ENCODE results near the gene DHX38.

DHX38 gene

DNA sequence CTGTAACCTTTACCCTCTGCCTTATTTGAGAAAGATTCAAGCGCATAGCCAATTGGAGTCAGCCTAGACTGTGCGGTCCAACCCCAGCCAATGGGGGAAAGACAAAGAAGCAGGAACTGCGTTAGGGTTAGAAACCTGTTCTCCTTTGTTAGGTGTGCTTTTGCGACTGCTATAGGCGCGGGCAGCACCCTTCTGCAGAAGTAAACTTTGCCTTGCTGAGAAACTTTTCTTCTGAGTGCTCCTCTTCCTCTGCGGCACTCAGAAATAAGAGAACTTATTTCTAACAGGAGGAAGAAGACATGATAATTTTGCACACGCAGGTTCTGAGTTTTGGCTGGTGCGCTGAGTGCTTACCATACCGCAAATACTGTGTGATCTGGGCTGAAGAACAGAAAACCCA is 9.2 kb upstream of the DHX38 start:
- DNase-seq, result no peak

DNA sequence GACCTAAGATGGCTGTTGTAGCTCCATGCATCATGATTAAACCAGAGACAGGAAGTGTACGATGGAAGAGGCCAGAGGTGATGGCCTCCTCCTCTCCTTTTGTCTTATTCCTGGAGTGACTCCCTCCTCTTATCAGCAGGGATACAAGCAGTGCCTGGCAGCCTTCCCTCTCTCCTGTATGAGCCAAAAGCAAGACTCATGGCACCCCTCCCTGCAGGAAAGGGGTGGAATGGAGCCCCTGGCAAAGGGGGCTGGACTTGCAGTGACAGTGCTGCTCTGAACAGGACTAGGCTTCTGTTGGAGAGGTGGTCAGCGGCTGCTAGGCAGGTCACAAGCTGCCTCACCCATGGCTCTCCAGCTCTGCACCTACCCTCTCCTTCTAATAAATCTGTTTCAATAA is 8.6 kb upstream of the DHX38 start:
- no peak for DNase-seq

DNA sequence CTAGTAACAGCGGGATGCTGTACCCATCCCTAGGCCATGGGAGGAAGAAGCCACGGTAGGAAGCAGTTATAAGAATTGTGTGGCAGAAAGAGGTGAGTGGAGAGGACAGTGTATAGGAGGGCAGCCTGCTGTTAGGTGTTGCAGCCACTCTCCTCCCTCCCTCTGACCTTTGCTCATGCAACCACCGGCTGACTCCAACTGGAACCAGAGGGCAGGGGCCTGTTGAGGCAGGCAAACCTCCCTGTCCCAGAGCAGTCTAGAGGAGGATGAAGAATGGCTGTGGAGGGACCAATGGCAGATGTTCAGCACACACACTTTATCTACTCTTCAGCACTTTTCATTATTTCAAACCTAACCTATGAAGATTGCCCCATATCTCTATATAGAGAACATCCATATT is 2.4 kb upstream of the DHX38 start:
- DNase-seq, result no peak

DNA sequence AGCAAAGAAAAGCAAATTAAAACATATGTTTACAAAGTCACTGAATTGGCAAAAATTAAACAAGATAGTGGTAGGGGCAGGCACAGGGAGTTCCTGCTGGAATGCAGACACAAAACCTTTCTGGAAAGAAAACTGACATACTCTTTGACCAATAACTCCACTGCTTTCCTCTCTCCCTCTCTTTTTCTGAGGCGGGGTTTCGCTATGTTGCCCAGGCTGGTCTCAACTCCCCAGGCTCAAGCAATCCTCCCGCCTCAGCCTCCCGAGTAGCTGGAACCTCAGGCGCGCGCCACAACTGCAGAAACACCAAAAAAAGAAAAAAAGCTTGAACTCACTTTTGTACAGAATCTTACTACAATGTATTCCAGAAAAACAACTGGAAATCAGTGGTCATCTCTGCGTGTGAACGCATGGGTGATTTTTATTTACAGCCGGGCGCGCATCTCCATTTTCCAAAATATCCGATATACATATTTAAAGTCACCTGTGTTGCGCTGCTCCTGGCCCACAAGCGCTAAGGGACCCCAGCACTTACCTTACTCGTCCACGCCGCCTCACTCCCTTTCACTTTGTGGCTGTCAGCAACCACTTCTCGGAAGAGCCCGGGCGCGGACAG is 707 bp upstream of the DHX38 start:
- DNase-seq, result no peak

DNA sequence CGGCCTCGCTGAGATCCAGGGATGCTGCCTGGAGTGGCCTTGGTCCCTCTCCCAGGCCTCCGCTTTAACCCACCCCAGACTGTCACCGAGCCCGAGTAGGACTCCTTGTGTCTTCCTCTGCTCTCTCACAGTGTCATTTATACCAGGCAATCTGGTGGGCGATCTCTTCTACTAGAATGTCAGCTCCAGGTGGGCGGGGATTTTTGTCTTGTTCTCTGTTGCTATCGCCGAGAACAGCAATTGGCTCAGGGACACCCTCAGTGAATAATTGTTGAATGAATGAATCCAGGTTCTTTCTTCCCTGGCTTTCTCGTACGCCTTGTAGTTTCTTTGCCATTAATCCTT is 591 bp downstream of the DHX38 start:
- DNase-seq, result no peak

DNA sequence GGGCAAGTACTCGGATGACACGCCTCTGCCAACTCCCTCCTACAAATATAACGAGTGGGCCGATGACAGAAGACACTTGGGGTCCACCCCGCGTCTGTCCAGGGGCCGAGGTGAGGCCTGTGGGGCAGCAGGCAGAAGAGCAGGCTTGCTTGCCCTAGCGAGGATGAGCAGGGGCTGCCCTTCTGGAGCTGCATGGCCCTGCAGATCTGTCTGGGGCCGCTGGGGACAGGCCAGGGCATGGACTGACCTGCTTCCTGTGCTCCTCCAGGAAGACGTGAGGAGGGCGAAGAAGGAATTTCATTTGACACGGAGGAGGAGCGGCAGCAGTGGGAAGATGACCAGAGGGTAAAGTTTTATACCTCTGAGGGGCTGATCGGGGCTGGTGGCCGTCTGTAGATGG is 5.3 kb downstream of the DHX38 start:
- no peak for DNase-seq

DNA sequence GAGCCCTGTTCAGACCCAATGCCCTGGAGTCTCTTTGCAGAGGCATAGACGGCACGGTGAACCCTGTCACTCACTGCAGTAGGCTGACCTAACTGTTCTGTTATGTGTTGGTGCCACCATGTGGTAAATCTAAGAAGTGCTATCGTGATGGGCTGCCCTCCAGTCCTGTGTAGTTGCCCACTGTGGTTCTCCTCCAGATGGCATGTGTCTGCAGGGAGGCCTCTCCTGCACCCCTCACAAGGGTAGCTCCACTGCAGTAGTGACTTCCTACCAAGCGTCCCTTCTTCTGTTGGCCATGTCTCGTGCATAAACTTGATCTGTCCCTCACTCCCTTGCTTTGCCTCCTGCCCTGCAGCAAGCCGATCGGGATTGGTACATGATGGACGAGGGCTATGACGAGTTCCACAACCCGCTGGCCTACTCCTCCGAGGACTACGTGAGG is 5.8 kb downstream of the DHX38 start:
- peak; percentile 47 for DNase-seq

DNA sequence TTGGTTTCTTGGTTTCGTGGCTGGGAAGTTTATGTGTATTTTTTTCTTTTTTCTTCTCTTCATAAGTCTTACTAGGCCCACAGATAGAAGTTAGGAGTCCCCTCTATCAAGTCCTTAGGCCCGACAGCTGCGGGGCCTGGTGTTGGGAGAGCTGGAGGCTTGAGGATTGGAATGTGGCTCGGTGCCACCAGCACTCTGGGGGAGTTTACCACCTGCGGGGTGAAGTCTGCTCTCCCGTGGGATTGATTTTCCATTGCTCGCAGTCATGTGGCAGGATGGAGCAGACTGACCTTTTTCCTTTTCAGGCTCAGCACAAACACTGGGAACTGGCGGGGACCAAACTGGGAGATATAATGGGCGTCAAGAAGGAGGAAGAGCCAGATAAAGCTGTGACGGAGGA is 7.5 kb downstream of the DHX38 start:
- no peak for DNase-seq

DNA sequence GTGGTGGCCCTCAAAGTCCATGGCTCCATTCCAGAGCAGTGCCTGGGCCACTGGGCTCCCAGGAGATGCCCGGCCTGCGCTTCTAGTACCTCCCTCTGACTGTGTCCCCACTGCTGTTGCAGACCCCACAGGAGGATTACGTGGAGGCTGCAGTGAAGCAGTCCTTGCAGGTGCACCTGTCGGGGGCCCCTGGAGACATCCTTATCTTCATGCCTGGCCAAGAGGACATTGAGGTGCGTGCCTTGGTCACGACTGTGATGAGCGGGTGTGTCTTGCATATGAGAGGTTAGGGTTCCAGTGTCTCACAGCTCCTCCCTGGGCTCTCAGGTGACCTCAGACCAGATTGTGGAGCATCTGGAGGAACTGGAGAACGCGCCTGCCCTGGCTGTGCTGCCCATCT is 11.3 kb downstream of the DHX38 start:
- DNase-seq, result no peak

DNA sequence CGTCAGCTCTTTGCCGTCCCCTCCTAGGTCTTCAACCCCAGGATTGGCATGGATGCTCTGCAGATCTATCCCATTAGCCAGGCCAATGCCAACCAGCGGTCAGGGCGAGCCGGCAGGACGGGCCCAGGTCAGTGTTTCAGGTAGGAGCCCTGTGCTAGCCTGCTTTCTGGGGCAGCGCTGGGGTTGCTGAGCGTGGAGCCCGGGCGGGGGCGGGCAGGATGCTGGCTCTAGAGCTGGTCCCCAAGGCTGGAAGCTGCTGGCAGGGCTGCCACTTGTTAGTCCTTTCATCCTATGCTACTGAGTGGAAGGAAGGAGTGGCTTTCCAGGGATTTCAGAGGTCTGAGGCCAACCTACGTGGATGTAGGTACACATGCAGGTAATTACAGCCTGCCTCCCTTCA is 12.3 kb downstream of the DHX38 start:
- no peak for DNase-seq

DNA sequence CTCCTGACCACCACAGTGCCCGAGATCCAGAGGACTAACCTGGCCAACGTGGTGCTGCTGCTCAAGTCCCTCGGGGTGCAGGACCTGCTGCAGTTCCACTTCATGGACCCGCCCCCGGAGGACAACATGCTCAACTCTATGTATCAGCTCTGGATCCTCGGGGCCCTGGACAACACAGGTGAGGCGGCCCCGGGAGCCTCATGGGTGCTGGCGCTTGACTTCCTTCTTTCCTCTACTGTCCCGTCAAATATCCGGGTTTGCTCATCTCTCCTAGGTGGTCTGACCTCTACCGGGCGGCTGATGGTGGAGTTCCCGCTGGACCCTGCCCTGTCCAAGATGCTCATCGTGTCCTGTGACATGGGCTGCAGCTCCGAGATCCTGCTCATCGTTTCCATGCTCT is 13.7 kb downstream of the DHX38 start:
- DNase-seq, result no peak

DNA sequence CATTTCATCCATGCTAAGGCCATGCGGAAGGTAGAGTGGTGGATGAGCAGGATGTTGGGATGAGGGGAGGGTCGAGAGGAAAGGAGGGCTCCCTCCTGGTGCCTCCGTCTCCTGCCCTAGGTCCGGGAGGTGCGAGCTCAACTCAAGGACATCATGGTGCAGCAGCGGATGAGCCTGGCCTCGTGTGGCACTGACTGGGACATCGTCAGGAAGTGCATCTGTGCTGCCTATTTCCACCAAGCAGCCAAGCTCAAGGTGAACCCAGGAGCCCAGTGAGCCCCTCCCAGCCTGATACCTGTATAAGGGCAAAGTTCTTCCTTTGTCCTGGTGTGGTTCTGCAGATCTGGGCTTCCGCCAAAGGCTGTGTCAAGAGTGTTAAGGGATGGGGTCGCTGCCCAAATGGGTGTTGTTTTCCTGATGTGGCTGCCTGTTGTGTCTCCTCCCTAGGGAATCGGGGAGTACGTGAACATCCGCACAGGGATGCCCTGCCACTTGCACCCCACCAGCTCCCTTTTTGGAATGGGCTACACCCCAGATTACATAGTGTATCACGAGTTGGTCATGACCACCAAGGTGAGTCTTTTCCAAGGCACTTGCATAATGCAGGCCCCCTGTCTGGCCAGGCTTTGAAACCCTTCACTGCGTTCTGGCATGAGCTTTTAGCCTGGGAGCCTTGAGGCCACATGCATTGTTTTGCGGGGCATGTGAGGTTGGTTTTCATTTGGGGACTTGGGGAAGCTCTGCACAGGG is 14.9 kb downstream of the DHX38 start:
- DNase-seq, result no peak

DNA sequence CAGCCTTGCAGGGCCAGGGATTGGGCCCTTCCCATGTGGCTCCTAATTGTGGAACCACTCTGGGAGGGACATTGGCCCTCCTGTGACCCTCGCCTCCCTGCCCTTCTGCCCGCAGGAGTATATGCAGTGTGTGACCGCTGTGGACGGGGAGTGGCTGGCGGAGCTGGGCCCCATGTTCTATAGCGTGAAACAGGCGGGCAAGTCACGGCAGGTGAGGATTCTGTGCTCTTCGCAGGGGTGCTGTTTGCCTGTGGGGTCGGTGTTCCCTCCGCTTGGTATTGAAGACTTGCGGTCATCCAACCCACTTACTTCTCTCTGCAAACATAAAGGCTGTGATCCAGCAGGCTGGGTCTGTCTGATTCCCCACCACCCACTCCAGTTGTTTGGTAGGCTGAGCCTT is 15.7 kb downstream of the DHX38 start:
- DNase-seq, result no peak

DNA sequence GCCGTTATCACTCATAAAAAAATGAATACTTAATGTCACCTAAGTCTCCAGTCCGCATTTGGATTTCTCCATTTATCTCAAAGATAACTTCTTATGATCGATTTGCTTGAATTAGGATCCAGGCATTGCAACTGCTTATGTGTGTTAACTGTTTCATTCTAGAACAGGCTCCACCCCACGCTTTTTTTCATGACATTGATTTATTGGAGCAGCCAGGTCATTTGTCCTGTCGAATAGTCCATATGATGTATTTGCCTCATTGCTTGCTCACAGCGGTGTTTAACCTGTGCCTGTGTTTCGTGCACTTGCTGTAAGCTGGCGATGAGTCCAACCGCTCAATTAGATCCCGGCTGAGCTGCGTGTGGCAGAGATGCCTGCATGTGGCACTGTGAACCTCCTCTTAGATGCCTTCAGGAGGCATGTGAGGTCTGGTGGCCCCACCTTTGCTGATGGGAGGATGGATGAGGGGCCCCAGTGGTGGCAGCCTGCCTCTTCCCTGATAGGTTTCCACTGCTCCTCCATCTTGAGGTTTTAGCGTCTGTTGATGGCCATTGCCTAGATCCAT is 16.4 kb downstream of the DHX38 start:
- no peak for DNase-seq

DNA sequence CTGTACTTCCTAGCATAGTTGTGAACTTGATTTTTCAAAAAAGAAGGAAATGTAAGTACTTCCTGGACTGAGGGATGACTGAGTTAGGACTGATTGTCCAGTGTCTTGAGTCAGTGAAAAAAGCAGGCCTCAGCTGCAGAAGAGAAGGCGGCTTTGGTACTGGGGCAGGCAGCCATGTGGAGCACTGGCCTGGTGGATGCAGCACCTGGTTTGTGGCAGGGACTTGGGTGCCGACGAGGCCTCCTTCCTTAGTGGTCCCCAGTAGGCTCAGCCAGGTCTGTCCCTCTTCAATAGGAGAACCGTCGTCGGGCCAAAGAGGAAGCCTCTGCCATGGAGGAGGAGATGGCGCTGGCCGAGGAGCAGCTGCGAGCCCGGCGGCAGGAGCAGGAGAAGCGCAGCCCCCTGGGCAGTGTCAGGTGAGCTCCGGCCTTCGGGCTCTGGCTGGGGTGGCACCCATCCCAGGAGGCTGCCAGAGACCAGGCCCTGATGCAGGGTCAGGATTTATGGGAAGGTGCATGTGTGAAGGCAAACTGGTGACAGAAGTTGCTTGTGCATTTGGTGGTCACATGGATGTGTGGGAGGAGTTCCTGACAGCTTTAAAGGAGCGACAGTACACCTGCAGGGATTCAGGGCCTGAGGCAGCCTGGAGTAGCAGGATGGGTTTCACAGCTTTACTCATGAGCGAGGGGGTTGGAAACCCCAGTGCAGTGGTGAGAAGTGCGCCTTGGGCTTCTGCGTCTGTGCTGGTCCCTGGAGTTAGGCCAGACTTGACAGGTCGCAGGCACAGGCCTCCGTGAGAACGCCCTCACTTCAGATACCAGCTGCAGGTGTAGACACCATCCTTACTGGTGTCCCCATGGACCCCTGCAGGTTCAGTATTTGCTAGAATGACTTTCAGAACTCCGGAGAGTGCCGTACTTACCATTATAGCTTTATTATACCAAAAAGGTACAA is 17.3 kb downstream of the DHX38 start:
- DNase-seq, result no peak

DNA sequence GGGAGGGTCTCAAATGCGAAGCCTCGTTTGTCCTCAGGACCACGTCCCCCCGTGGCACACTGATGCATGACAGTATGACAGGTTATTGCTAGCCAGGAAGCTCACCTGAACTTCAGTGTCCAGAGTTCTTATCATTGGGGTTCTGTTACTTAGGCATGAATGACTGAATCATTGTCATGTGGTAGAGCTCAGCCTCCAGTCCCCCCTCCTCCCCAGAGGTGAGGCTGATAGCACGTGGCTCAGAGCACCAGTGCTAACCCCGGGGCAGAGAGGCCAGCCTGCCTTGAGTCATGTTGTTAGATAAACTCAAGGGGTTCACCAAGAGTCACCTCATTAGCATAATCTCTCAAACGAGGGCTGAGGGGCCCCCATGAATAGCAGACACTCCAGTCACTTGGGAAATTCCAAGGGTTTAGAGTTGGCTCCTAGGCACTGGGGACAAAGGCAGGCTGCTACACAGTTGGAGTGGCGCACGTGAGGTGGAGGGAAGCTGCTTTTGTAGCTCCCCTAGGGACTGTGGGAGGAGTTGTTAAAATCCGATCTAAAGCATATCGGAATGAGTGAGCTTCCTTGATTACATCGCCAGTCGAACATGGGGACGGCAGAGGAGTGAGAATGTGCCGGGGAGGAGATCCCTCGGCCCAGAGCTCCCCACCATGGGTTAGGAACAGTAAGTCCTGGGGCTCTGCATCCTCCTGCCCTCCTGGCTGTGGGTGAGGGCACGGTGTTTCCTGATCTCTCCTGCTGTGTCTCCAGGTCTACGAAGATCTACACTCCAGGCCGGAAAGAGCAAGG is 18.2 kb downstream of the DHX38 start:
- DNase-seq, result no peak

DNA sequence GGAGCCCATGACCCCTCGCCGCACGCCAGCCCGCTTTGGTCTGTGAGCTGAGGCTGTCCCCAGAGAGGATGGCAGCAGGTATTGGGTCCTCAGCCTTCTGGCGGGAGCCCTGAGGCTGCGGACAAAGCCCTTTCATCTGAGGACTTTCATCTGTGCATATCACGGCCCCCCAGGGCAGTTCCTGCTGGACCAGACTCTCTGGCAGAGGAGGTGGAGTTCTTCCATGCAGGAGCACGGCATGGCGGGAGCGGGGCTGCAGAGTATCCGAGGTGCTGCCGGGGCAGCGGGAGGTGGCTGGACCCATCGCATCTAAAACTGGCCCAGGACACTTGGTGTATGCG is 18.8 kb downstream of the DHX38 start:
- no peak for DNase-seq

DNA sequence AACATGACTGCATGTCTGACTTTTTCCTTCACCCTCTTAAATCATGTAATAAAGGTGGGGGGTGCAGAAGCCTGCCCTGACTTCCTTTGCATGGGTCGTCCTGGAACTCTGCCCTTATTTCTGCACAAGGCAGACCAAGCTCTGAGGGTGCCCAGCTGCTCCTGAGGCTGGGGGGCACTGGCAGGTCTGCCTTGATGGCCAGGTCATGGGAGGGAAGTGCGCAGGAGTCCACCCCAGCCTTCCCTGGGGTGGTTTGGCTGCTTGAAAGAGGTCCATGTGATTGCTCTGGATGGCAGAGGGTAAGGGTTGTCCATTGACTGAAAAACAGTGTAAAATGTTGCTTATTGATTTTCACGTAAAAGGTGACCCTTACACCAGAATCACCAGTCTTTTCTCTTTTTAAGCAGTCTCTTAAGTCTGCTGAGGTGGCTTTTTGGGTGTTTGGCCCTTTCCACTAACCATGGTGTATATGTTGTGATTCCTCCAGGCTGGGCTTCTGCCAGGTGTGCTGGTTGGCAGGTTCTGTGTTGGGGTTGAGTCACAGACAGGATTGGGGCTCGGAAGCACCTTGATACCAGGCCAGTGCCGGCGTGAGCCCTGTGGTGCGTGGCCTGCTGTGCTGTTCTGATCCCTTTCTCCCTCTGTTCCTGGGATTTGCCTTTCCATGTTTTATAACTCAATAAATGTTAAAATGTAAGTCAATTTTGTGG is 19.4 kb downstream of the DHX38 start:
- no peak for DNase-seq

DNA sequence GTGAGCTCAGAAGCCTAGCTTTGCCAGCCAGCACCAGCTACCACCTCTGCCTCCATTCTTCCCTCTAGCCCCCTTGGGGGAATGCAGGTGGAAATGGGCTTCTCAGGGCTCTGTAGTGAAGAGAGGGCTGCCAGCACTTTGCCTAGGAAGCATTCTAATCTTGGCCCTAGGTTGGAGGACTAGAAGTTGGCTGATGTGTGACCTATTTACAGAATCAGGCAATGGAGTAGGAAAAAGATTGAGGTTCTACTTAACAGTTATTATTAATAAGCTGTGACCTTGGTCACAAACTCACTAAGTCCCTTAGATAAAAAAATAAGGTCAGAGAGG is 19.9 kb downstream of the DHX38 start:
- no peak for DNase-seq

DNA sequence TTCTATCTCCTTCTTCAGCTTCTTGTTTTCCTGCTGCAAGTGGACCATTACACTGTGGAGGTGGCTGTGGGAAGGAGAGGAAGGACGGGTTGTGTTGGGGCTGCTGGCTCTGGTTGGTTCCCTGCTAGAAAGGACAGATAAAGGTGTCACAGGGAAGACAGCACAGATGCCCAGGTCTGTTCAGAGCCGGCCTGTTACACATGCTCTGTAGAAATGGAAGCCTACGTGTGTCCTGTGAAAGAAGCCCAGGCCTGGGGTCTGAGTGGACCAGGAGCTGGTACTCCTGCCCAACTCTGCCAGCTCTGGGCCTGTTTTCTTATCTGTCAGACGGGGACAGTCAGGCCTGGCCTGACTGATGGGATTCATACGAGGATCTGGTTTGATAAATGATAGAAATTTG is 26.4 kb downstream of the DHX38 start:
- DNase-seq, result no peak

DNA sequence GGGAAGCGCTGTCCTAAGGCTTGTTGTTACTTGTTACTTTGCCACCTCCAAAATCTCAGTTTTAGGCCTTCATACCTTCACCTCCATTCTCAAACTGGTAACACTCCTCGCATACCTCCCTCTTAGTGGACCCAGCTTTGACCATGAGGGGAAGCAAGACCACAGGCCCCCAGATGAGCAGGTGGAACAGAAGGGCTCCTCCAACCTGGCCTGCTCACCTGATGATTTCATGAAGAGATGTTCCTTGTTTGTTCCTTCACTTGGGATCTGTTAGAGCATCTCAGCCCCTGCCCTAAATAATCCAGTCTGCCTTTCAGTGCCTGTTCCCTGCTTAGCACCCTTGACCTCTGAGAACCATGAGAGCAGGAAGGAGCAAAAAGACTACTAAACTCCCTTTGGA is 28.7 kb downstream of the DHX38 start:
- no peak for DNase-seq

DNA sequence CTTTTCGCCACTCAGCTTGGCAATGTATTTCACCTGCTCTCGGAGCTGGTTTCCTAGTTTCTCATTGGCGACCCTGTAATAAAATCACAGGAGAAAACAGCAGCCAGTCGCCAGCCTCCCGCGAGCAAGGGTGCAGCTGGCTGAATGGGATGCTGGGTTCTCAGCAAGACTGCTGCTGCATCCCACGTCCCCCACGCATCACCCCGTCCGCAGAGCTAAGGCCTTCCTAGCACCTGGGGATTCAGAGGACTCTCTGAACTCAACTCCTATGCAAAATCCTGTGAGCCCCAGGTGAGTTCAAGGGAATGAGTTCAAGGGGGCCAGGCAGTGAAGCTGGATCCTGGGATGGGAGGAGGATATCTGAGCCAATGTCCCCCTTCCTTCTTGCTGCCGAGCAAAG is 29.3 kb downstream of the DHX38 start:
- DNase-seq, result no peak

All from NCI-H1092 treated with DMSO at 0.1 percent for 48 hours (cell line).